ENCODE data around the gene CYP4Z1. TPM values are rescaled to one million over a fixed set of nuclear protein-coding genes. Genes with fewer than 3 reads are reported as not detected.

The CYP4Z1 gene
- under 1 TPM; 0.20 to 0.31 TPM for total RNA-seq
- polyA plus RNA-seq (2013, experiment 1 of 2), result not detected
- not detected for polyA plus RNA-seq (2013, experiment 2 of 2)
- long read RNA-seq, experiment 1, result 0 reads
- long read RNA-seq, experiment 2, result 0 reads
- long read RNA-seq, experiment 3, result 0 reads
- long read RNA-seq, experiment 4, partial matches to known transcripts, result 0 of 1 reads
- long read RNA-seq, experiment 4, other reads (novel, unspliced or antisense), result 1 of 1 reads

GRCh38 chr1:47067097-47067594 lies at the start of gene CYP4Z1:
TSS of gene CYP4Z1 (plus strand) at chr1:47067231. CDS start at chr1:47067491, 260 bp downstream.
- no peak within 1 kb of the TSS for H3K27ac Mint-ChIP-seq
- no peak for DNase-seq
- TF ChIP-seq CTCF (conservative IDR thresholded peaks at IDR 0.05), result no peak
- H3K27me3 Mint-ChIP-seq (ENCODE audit: insufficient read depth), result peaks cover 45% of the 10 kb centered on the region
- no peaks in the 10 kb centered on the region for H3K36me3 Mint-ChIP-seq (ENCODE audit: low read depth)
- no peaks in the 10 kb centered on the region for H3K36me3 ChIP-seq (ENCODE audit: control insufficient read depth, insufficient read depth, low read length)
- H3K4me1 ChIP-seq (ENCODE audit: control insufficient read depth, insufficient read depth, low read length), result no peaks in the 10 kb centered on the region
- no peaks in the 10 kb centered on the region for H3K4me1 Mint-ChIP-seq
- no peak within 1 kb of the TSS for H3K4me3 Mint-ChIP-seq
- H3K9me3 ChIP-seq (ENCODE audit: control insufficient read depth, low read length), result no peaks in the 10 kb centered on the region
- no peak within 1 kb of the TSS for H3K4me3 ChIP-seq (ENCODE audit: low read length)
- no peak within 1 kb of the TSS for H3K27ac ChIP-seq (ENCODE audit: low read depth, low read length)
- no peak within 1 kb of the TSS for H3K9ac ChIP-seq (ENCODE audit: extremely low read depth, low read length, poor library complexity, severe bottlenecking)
- no peaks in the 10 kb centered on the region for H3K9me3 Mint-ChIP-seq
- H3K27me3 ChIP-seq (ENCODE audit: control insufficient read depth, insufficient read depth, low read length, poor library complexity, severe bottlenecking), result peaks cover 35% of the 10 kb centered on the region

GRCh38 chr1:47021070-47021469 lies 46.0 kb upstream of the CYP4Z1 start:
- no peak for DNase-seq
- WGBS, 2 experiments (ENCODE audit: insufficient coverage in 1 of 2, insufficient read length in 1 of 2), result 75% methylated on average over 1 of the region's 2 CpGs; no CpG with 5 or more reads in 1 of the 2 experiments
- Histone ChIP-seq H3K27me3 (ENCODE audit: control insufficient read depth, insufficient read depth, low read length, poor library complexity, severe bottlenecking) (peaks cover 16% of the 10 kb centered on the region), H3K36me3 (ENCODE audit: control insufficient read depth, insufficient read depth, low read length) (no peaks in the 10 kb centered on the region), H3K9ac (ENCODE audit: extremely low read depth, low read length, poor library complexity, severe bottlenecking) (no peak overlapping the region), H3K4me3 (ENCODE audit: low read length) (no peak overlapping the region), H3K4me1 (ENCODE audit: control insufficient read depth, insufficient read depth, low read length) (peaks cover 23% of the 10 kb centered on the region), H3K9me3 (ENCODE audit: control insufficient read depth, low read length) (peaks cover 6% of the 10 kb centered on the region), H3K27ac (ENCODE audit: low read depth, low read length) (no peak overlapping the region)
- H3K36me3 Mint-ChIP-seq (ENCODE audit: low read depth), result peaks cover 2% of the 10 kb centered on the region
- H3K27ac Mint-ChIP-seq, result no peak overlapping the region
- peaks cover 65% of the 10 kb centered on the region for H3K4me1 Mint-ChIP-seq
- H3K4me3 Mint-ChIP-seq, result no peak overlapping the region
- TF ChIP-seq CTCF (conservative IDR thresholded peaks at IDR 0.05), result no peak
- H3K9me3 Mint-ChIP-seq, result peaks cover 5% of the 10 kb centered on the region
- peaks cover 10% of the 10 kb centered on the region for H3K27me3 Mint-ChIP-seq (ENCODE audit: insufficient read depth)

- Histone ChIP-seq H3K9ac (ENCODE audit: extremely low read depth, low read length, poor library complexity, severe bottlenecking) (peak within 1 kb of the TSS; percentile 43), H3K27ac (ENCODE audit: low read depth, low read length) (no peak within 1 kb of the TSS), H3K9me3 (ENCODE audit: control insufficient read depth, low read length) (no peaks in the 10 kb centered on the region), H3K4me1 (ENCODE audit: control insufficient read depth, insufficient read depth, low read length) (peaks cover 19% of the 10 kb centered on the region), H3K4me3 (ENCODE audit: low read length) (peak within 1 kb of the TSS; percentile 76), H3K27me3 (ENCODE audit: control insufficient read depth, insufficient read depth, low read length, poor library complexity, severe bottlenecking) (peaks cover 16% of the 10 kb centered on the region), H3K36me3 (ENCODE audit: control insufficient read depth, insufficient read depth, low read length) (no peaks in the 10 kb centered on the region)
- Mint-ChIP-seq H3K27ac (peak within 1 kb of the TSS; percentile 41), H3K4me3 (peak within 1 kb of the TSS; percentile 65), H3K36me3 (ENCODE audit: low read depth) (peaks cover 2% of the 10 kb centered on the region), H3K4me1 (peaks cover 50% of the 10 kb centered on the region), H3K9me3 (no peaks in the 10 kb centered on the region), H3K27me3 (ENCODE audit: insufficient read depth) (peaks cover 10% of the 10 kb centered on the region)
- DNase-seq, result peak; percentile 87
- TF ChIP-seq CTCF (conservative IDR thresholded peaks at IDR 0.05), result peak; percentile 22
- 5 to 11% methylated on average over 17 to 47 of the region's 49 CpGs for WGBS, 2 experiments (ENCODE audit: insufficient coverage in 1 of 2, insufficient read length in 1 of 2)
These were observed 43.5 kb upstream of the CYP4Z1 start, which contains the start of gene CYP4X1 for GRCh38 chr1:47023268-47024140. TSS of gene CYP4X1 (plus strand) at chr1:47023669. CDS start at chr1:47023818, 149 bp downstream.

All from endodermal cell (in vitro differentiated cells).